Ureter (tissue), 1 donor: ENCODE data around the gene SEMA3B. TPM values are rescaled to one million over a fixed set of nuclear protein-coding genes. Genes with fewer than 3 reads are reported as not detected.
A peak's percentile ranks its signal among the peaks of the same experiment; 100 is the strongest.
"Not testable (repeated sequence)": the region's sequence is repeated elsewhere in the genome, so short reads cannot be mapped to it uniquely, and the experiment has no call there.

Source experiments
- DNase-seq: peaks from one replicate; pipeline ENCODE4 v3.0.0-alpha.2; 2020; ENCODE audit warnings: low spot score
- total RNA-seq: library from RNA; stranded (reverse); gene quantifications from one replicate; pipeline ENCODE4 v1.2.4, GENCODE V29; 2023
- donor health status: DM: yes; HTN: yes; CAD: no.

SEMA3B gene
- total RNA-seq, 1 donor from 2014 or later = 18.2 TPM

GRCh38 chr3:50272911-50273688 is 4.2 kb downstream of the SEMA3B start:
- DNase-seq = peak; percentile 88

DNA sequence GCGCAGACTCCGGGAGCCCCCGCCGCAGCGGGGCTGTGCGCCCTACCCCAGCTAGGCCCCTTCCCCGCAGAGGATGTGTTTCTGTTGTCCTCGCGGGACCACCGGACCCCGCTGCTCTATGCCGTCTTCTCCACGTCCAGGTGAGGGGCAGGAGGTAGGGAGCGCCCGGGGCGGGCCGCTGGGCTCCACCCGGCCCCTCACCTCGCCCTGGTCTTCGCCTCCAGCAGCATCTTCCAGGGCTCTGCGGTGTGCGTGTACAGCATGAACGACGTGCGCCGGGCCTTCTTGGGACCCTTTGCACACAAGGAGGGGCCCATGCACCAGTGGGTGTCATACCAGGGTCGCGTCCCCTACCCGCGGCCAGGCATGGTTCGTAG is 4.7 kb downstream of the SEMA3B start:
- DNase-seq = no peak

DNA sequence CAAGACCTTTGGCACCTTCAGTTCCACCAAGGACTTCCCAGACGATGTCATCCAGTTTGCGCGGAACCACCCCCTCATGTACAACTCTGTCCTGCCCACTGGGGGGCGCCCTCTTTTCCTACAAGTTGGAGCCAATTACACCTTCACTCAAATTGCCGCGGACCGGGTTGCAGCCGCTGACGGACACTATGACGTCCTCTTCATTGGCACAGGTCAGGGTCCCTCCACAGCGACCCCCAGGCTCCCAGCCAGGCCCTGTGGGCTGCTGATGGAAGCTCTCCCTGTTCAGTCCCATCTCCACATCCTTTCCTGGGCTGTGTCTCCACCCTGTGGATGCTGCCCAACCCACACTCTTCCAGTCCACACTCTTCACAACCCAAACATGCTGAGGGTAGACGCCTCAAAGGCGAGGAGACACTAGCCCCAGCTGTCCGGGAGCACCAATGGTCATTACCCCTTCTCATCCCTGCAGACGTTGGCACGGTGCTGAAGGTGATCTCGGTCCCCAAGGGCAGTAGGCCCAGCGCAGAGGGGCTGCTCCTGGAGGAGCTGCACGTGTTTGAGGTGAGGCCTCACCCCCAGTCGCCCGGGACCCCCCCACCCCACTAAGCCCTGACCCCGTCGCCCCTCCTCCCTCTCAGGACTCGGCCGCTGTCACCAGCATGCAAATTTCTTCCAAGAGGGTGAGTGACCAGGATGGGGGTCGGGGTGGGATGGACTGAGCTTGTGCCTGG is 5.6 kb downstream of the SEMA3B start:
- no peak for DNase-seq

GRCh38 chr3:50275141-50275995 is 6.4 kb downstream of the SEMA3B start:
- DNase-seq = no peak

- no peak for DNase-seq
Measured at GRCh38 chr3:50275996-50276761, 7.2 kb downstream of the SEMA3B start.

GRCh38 chr3:50276762-50277101 is 7.8 kb downstream of the SEMA3B start:
- DNase-seq = no peak

- DNase-seq = no peak
Measured at GRCh38 chr3:50278123-50278879, 9.4 kb downstream of the SEMA3B start.

DNA sequence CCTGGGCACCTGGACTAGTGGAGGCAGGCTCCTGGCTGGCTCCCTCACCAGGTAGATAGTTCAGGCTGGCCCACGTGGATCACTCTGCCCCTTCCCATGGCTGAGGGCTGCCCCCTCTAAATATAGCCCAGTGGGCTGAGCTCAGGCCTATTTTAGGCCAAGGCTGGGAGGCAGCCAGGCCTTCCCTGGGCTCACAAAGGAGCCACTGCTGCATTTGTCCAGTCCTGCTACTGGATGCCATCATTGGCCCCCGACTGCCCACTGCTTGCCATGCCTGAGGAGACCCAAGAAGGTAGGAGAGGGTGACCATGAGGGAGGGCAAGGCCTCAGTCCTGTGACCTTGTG is 9.9 kb downstream of the SEMA3B start, which contains the start of gene LSMEM2:
LSMEM2 (plus strand) TSS at position 208 of the 345 bp plus-strand sequence; CDS start at position 235, 27 bp downstream.
- DNase-seq = no peak

DNA sequence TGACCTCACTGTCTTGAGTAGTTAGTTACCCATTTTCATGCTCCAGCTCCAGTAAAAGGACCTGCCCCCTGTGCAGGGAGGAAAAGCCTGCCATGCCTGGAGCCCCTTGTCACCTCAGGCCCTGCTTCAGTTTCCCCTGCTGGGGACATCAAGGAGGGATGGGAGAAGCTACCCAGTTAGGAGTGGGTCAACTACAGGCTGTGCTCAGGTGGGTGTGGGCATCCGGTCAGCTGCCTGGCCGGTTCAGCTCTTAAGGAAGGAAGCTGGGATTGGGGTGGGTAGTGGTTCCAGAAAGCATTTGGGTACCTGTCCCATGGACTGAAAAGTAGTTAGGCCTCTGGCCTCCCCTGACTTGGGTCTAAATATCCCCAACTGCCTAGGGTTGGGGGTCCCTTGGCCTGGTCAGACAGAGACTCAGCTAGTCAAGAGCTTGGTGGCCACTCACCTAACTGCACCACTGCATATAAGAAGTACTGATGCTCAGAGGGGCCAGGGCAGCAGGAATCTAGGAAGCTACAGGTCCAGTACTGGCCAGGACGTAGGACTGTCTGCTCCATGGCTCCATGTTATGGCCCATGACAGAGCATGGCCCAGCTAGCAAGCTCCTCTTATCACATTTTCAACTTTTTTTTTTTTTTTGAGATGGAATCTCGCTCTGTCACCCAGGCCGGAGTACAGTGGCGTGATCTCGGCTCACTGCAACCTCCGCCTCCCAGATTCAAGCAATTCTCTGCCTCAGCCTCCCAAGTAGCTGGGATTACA is 10.5 kb downstream of the SEMA3B start:
- DNase-seq = no peak

DNA sequence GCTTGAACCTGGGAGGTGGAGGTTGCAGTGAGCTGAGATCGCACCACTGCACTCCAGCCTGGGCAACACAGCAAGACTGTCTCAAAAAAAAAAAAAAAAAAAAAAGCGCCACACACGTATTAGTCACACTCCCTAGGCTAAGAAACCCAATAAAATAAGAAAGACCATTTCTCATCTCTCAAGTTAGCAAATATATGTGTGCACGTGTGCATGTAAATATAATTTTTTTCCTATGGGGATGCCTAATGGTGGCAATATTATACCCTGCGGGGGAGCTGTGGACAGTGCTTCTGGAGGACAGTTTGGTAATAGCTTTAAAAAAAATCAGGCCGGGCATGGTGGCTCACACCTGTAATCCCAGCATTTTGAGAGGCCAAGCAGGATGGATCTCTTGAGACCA is 15.2 kb downstream of the SEMA3B start:
- not testable (repeated sequence) for DNase-seq

GRCh38 chr3:50286322-50287227 is 17.6 kb downstream of the SEMA3B start:
- DNase-seq = no peak

- DNase-seq = no peak
Measured at GRCh38 chr3:50287262-50287661, 18.3 kb downstream of the SEMA3B start.

- no peak for DNase-seq
Measured at GRCh38 chr3:50288387-50289007, 19.6 kb downstream of the SEMA3B start.

GRCh38 chr3:50289130-50289529 is 20.2 kb downstream of the SEMA3B start:
- DNase-seq = no peak

DNA sequence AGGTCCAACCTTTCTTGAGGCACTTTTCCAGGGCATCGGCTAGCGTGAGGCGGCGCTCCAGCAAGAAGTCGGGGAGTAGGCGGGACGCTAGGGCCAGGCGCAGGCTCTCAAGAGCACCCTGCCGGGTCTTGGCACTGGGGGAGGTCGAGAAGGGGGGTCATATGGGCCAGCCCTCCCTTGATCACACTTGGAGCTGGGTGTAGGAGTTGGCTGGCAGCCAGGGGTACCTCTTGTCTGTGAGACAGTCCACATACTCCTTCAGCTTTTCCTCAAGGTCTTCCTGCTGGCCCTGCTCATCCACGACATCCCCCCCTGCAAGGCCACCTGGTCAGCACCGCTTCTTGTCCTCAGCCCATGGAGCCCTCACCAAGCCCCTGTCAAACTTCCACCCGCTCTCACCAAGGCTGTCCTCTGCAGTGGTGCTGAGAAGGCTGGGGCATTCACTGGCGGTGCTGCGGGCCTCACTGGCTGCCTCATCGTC is 21.3 kb downstream of the SEMA3B start:
- DNase-seq = no peak

GRCh38 chr3:50292159-50293078 is 23.5 kb downstream of the SEMA3B start, which contains the start of gene IFRD2:
TSS of gene IFRD2 (minus strand) at chr3:50292429. CDS start at chr3:50292274, 155 bp downstream.
- peak; percentile 98 for DNase-seq
